Muscle of back (tissue), 11 donors: ENCODE results near the gene CEP164. TPM values are rescaled to one million over a fixed set of nuclear protein-coding genes. Genes with fewer than 3 reads are reported as not detected.
"Not testable (repeated sequence)": the region's sequence is repeated elsewhere in the genome, so short reads cannot be mapped to it uniquely, and the experiment has no call there.

ENCODE experiments used
- DNase-seq, 3 donors: peaks; one replicate each; pipeline versions ENCODE4 v3.0.0 to v3.0.0-alpha.2; 2013
- polyA plus RNA-seq, 10 donors: library from polyadenylated mRNA; unstranded; fragments of 120-200 nt; gene quantifications; one replicate each; pipeline ENCODE4 v1.2.1, GENCODE V29; 2013; ENCODE audit not compliant: insufficient read length in 10 of 10

The CEP164 gene
- polyA plus RNA-seq, 10 donors: 9.5 to 18.6 (median 13.3) TPM

DNA sequence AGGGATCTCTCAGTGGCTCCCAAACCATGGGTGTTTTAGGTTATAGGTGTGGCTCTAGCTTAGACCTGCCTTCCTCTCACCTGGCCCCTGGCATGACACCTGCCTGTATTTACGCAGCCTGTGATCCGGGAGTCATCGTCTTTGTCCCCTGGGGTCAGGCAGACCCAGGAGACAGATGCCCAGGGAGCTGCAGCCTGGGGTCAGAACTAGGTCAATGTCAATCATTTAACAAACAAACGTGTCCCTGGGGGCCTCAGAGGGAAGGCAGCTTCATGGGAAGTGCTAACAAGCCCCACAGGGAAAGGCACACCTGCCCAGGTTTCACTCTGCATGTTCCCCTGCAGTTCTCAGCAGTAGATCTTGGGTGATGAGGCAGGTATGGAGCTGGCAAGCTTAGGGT is 24.6 kb upstream of the CEP164 start:
- no peak for DNase-seq

DNA sequence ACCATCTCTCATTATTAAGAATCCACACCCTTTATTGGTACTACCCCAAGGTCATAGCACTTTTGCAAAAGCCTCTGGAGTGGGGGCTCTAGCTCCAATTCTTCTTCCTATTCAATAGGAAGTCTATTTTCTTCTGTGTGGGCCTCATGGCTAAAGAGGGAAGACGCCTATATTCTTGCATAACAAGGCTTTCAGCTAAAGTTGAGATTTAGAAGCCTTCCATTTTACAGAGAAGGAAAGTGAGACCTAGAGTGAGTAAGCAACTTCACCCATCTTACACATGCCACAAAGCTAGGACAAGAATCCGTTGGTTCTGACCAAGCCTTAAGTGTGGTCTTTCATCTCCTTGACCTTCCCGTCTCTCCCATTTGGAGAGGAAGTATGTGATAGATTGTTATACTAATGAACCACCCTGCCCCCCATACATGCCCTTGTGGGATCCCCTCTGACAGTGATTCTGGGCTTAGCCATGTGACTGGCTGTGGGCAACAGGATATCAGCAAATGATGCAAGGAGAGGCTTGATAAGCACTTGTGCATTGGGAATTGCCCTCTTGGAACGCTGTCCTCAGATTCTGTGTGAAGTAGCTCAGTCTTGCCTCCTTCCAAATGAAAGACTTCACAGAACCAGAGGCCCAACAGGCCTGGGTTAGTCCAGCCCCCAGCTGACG is 23.9 kb upstream of the CEP164 start:
- no peak for DNase-seq

DNA sequence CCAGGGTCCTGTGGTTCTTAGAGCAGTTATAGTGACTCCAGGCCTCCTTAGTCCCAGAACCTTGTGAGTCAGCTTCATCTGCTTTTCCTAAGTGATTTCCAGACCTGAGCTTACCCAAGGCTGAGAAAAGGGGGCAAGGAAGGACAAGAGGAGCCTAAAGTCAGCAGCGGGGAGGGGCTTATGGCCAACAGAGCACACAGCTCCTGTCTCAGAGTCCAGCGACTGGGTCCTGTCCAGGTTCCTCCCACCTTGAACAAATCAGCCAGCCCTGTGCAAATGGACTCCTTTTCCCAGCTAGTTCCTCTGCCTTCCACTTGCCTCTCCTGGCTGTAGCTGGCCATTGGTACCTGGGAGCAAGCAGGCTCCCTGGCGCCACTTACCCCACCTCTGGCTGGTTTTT is 22.5 kb upstream of the CEP164 start:
- DNase-seq: no peak

DNA sequence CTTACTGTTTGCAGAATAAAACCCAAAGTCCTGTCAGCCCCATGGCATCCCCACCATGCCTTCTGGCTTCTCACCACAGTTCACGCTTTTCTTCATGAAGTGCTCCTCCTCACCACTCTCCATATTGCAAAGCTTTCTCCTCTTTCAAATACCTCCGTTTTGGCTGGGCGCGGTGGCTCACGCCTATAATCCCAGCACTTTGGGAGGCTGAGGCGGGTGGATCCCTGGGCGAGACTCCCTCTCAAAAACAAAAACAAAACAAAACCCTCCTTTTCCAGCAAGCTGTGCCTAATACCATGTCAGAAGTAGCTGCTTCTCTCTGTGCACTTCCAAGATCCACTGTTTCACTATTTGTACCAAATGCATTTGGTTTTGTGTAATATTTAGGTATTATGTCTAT is 18.3 kb upstream of the CEP164 start:
- no peak for DNase-seq

DNA sequence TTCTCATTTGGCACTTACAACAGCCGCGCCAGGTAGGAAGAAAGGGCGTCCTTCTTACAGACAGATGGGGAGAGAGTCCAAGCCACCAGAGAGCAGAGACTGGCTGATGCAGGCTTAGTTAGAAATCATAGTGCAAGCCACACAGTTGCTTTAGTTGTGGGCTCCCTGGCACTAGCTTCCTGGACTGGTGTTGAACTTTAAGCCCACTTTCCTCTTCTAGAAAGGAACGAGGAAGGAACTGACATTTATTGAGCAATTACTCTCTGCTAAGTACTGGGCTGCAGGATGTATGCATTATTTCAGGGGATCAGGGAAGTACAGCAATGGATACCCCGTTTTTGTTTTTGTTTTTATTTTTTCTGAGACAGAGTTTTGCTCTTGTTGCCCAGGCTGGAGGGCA is 14.6 kb upstream of the CEP164 start:
- DNase-seq: no peak

DNA sequence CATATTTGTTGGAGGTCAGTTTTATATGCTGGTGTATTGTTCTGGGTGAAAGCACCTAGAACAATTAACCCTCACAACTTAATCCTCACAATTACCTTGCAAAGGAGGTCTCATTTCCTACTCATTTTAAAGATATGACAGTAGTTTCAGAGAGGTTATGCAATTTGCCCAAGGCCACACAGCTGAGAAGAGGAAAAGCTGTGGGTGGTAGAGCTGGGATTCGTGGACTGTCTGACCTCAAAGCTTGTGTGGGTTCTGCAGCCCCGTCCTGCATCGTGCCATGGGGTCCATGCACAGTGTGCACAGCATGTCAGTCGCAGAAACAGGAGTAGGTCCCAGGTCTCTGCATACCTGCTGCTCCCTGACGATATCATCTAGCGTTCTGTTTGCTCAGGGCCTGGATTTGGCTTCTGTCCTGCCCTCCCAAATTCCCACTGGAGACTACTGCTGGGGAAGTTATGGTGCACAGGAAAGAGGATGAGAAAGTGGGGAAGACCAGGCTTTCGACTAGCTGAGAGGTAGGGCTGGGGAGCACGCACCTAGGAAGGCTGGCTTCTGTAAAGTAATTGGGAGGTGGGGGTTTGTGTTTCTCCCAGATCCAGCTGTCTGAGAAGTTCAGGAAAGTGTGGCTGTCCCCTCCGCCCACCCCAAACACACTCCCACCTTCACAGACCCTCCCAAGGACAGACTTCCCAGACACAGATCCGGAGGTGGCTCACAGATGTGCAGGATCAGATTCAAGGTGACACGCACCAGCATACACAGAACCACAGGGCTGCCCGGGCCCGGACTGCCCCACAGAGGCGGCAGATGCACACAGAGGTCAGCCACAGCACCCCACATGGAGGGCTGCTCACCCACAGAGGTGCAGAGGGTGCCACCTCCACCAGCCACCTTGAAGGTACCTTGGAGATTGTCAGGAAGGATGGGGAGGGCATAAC is 13.6 kb upstream of the CEP164 start:
- DNase-seq: no peak

DNA sequence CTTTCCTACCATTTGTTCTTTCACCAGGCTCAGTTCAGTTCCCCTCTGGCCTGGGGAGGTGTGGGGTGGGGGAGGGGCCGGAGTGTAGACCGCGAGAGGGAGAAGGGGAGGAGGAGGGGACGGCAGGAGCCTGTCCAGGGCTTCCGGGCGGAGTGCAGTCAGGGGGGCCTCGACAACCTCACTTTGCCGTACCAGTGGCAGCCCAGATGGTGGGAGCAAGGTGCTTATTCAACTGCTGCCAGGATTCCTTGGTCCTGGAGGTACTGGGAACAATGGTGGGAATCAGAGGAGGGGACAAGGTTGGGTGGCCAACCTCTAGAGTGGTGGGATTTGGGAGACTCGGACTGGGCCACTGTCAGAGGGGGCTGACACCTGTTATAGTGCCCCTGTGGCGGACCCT is 12.8 kb upstream of the CEP164 start:
- peak in 1 of 3 donors; percentile 11 for DNase-seq

DNA sequence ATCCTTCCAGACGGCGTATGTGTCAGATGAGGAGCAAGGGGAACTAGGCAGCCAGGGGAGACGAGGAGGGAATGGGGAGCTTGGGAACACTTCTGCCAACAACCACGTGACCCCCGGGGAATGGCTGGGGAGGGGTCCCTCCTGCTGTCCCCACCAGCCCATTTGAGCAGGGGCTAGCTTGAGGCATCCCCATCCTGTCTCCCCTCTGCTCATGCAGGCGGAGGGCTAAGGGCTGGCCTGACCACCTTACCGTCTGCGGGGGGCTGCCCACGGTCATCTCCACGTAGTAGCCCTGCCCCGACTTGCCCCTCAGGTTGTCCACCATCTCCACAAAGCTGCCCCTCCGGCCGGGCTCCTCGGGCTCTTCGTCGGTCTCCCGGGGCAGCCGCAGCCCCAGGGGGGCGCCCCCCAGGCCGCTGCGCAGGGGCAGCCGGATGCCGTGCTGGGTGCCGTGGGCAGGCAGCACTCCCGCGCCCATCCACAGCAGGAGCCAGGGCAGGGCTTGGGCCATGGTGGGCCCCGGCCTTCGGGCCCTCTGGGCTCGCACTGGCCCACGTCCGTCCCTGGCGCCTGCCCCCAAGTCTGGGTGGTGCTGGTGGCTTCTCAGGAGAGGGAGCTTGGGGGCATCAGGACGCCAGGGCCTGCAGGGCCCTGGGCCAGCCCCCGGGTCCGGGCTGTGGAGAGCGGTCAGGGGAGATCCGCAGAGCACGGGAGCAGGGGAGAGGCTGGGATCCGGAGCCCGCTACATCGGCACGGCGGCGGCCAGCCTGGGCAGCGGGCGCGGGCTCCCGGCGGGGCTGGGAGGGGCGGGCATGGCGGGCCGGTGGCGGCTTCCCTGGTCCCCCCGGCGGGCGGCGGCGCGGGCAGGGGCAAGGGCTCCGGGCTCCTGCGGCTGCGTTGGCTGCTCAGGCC is 12.1 kb upstream of the CEP164 start:
- DNase-seq: peak in 1 of 3 donors; percentile 55

DNA sequence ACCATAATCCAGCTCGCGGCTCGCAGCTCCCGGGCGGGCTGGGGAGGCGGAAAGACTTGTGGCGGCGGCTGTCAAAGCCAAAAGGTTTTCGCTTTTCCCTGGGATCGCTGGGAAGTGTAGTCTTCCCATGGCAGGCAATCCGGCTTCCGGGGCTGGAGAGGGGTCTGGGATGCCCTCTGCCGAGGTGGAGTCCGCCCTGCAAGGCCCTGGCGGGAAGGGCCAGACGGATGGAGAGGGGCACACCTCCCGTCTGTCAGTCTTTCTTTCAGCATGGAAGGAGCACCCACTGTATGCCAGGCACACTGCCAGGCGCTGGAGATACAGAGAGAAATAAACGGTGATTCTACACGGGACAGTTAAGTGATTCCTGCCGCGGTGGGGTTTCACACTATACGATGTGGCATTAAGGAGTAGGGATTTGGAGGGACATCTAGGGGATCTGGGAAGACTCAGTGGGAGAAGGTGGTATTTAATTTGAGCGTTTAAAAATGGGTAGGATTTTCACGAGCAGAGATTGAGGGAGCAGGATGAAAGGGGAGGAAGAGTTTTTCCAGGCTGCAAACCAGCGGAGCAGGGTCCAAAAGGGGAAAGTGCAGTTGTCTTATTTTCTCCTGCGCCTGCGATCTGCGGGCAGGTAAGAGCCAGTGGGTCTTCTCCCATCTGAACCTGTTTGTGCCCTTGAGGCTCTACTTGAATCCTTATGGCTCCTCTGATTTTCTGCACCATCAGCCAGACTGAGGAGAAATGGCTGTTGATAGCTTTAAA is 11.3 kb upstream of the CEP164 start, which contains the start of gene BACE1:
TSS of gene BACE1 (minus strand) at position 60 of the 765 bp plus-strand sequence. CDS start 461 bp downstream, outside the sequence.
- DNase-seq: peak; percentile 87 to 95 (median 89)

DNA sequence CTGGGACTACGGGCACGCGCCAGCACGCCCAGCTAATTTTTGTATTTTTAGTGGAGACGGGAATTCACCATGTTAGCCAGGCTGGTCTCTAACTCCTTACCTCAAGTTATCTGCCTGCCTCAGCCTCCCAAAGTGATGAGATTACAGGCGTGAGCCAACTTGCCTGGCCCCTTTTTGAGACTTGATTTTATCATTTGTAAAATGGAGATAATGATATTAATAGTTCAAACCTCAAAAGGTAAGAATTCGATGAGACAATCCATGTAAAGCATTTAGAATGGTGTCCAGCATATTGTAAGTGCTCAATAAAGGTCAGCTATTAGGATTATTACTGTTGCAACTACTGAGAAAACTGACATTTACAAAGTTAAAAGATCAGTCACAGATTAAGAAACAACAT is 8.9 kb upstream of the CEP164 start:
- no peak for DNase-seq

DNA sequence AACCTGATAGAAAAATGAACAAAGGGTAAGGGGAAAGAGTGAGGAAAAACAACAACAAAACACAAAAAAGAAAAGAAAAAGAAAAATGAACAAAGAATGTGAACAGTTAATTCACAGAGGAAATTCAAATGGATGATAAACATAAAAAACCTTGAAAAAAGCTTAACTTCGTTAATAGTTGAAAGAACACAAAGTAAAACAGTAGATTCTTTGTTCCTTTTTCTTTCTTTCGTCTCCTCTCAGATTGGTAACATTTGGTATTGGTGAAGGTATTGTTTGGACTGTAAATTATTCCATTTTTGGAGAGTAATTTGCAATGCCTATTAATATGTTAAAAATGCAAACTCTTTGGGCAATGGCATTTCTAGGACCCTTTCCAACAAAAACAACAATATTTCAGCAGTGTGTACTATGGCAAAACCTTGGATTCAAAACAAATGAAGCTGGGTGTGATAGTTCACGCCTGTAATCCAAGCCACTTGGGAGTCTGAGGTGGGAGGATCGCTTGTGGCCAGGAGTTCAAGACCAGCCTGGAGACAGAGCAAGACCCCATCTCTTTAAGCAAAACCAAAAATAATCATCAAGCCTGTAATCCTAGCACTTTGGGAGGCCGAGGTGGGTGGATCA is 8.3 kb upstream of the CEP164 start:
- DNase-seq: peak in 1 of 3 donors; percentile 48

DNA sequence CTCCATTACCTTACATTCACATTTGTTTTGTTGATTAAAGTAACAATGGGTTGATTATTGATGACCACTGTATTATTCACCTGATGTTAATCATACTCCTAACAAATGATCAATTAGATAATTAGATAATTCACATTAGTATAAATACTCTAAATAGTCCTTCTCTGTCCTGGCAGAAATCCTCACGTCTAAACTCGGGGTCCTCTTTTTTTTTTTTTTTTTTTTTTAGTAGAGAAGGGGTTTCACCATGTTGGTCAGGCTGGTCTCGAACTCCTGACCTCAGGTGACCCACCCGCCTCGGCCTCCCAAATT is 443 bp upstream of the CEP164 start:
- DNase-seq: not testable (repeated sequence)

DNA sequence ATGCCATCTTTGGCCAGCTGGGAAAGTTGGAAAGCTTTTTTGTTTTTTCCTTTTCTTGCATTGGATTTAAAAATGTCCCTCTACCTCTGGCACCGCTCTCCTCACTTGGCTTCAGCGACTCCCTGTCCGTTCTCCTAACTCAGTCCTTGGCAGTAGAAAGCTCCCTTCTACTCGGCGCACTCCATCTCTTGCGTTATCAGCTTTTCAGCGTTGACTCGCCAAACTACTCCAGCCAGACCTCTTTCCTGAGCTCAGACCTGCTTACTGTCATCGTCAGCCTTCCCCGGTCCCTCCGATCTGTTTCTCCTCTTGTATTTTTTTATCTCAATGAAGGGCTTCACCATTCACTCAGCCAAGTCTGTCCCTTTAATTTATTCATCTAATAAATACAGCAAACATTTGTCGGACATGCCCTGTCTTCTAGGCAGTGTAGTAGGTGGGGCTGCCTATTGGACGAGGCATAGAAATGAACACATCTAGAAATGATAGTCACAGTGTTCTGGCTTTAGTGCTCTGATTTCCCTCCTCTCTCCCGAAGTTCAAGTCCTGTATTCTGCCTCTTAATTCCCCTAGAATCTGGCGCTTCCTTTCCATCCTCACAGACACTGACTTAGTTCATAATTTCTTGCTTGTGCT is 839 bp downstream of the CEP164 start:
- peak in 1 of 3 donors; percentile 43 for DNase-seq

DNA sequence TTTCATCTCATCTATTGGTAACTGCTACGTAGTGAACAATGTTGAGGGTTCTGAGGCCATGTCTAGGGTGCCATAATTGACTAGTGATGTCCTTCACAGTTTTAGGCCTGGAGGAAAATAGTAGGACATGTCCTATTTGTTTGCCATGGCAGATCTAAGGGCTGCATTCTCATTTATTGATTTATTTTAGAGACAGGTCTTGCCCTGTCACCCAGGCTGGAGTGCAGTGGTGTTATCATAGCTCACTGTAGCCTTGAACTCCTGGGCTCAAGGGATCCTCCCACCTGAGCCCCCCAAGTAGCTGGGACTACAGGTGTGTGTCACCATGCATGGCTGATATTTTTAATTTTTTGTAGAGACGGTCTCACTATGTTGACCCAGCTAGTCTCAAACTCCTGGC is 5.2 kb downstream of the CEP164 start:
- no peak for DNase-seq

DNA sequence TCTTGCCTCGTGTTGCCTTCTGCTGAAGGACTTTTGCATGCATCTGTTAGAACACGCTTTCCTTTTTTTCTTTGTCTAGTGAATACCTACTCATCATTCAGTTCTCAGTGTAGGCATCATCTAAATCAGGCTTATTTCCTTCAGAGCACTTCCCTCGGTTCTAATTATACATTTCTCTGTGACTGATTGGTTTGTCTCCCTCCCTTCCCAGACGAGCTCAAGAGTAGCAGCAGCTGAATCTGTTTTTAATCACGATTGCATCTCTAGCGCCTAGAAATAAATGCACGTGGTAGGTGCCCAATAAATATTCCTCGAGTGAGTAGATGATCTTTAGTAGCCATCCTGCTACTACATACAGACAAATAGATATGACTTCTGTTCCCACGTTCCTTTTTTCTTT is 6.3 kb downstream of the CEP164 start:
- no peak for DNase-seq

DNA sequence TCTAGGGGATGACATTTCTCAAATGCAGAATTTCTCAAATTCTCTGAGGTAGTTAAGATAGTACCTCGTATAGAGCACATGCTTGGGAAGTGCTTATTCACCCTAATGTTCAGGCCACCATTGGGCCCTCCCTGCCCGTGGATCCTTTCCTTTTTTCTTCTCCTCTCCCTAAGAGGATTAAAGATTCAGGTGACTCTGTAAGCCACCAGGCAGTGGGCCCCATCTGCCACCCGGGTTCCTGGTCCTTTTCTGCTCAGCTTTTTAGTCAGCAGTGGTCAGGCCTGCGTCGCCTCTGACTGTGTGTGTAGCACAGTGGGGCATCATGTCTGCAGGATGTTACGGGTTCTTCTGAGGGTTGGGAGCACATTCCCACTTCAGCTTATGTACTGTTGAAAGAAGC is 7.2 kb downstream of the CEP164 start:
- DNase-seq: no peak

DNA sequence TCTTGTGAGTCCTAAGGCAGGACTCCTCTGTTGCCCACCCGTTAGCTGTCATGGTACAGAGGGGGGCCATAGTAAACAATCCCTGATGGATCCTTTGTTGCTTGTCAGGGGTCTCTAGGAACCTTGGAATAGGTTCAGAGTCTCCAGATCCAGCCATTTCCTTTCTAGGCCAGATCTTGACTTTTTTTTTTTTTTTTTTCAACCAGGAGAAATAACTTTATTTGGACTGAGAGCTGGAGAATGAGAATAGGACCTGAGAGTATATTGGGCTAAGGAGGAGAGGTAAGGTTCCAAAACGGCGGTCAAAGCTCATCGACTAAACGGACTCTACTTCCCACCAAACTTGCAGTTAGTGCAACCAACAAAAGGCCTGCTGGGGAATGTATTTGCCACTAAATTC is 7.7 kb downstream of the CEP164 start:
- no peak for DNase-seq

DNA sequence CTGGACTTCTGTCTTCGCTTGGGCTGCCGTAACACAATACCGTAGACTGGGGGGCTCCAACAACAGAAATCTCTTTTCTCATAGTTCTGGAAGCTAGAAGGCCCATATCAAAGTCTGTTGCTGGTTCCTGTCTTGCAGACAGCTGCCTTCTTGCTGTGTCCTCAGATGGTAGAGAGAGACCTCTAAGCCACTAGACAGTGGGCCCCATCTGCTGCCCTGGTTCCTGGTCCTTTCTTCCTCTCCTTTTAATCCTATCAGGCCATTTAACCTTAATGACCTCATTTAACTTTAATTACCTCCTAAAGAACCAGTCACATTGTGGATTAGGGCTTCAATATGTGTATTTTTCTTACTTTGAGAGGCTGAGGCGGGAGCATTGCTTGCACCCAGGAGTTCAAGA is 9.4 kb downstream of the CEP164 start:
- DNase-seq: no peak

DNA sequence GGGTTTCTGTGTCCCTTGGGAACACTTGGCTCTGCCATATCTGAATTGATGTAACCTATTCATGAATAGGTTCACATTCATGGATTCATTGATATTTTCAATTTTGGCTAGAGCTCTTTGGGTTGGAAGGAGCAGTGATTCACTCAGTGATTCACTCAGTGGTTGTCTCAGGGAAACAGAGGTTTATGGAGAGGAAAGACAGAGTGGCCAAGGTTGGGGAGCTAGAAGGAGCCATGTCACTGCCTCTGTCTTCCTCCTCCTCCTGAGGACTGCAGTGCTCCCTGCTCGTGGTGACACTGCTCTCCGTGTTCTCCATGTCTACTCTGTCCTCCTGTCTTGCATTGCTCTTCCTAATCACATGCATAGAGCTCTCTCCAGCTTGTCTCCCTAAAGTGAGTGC is 17.4 kb downstream of the CEP164 start:
- no peak for DNase-seq

DNA sequence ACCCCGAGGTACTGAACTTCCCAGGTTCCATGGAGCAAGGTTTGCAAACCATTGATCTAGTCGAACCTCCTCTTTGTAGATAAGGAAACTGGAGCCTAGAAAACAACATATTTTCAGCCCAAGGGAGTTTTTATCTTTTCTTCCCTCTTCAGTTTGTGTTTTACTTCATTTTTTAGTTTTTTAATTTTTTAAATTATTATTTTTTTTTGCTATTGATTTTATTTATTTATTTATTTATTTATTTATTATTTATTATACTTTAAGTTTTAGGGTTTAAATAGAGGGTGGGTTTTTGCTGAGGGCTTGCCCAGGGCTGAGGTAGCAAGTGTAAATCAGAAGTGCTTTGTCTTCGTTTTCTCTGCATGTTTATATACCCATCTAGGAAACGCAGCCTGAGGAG is 26.9 kb downstream of the CEP164 start:
- no peak for DNase-seq
